H1 (cell line): ENCODE data around the gene NAT8L.

Experiments
- CTCF ChIP-seq, 3 experiments: IDR thresholded peaks; 1 replicate in 2 of 3; 2 replicates in 1 of 3; pipeline versions ENCODE4 v1.5.1 to v1.6.1; 2011; ENCODE audit warnings: low read length in 3 of 3, mild to moderate bottlenecking in 3 of 3, inconsistent platforms in 2 of 3, low read depth in 1 of 3, moderate library complexity in 1 of 3; ENCODE audit not compliant: insufficient read depth in 1 of 3; ENCODE audit errors: control extremely low read depth in 1 of 3
- EZH2 ChIP-seq: fragments of 200-600 bp; sonication (generic); IDR thresholded peaks from 2 replicates; pipeline ENCODE4 v1.7.1; 2012; ENCODE audit warnings: low read depth, mild to moderate bottlenecking, moderate library complexity, low read length, inconsistent platforms; ENCODE audit not compliant: severe bottlenecking
- JUN ChIP-seq: IDR thresholded peaks from 2 replicates; pipeline ENCODE4 v1.6.1; 2011; ENCODE audit warnings: low read depth, mild to moderate bottlenecking, improper control_type of control experiment, low read length
- JUND ChIP-seq: IDR thresholded peaks from 2 replicates; pipeline ENCODE4 v1.6.1; 2011; ENCODE audit warnings: mild to moderate bottlenecking, improper control_type of control experiment, low read length
- POLR2A ChIP-seq, 2 experiments: IDR thresholded peaks; 1 replicate in 1 of 2; 2 replicates in 1 of 2; pipeline ENCODE4 v1.6.1; 2011; ENCODE audit warnings: low read depth in 2 of 2, low read length in 2 of 2, mild to moderate bottlenecking in 2 of 2; ENCODE audit errors: control extremely low read depth in 1 of 2
- RFX5 ChIP-seq: IDR thresholded peaks from 2 replicates; pipeline ENCODE4 v1.6.1; 2011; ENCODE audit warnings: low read depth, low read length, improper control_type of control experiment, borderline replicate concordance
- TBP ChIP-seq: IDR thresholded peaks from 2 replicates; pipeline ENCODE4 v1.6.1; 2011; ENCODE audit warnings: low read depth, low read length, improper control_type of control experiment

- TF ChIP-seq JUND = no peak
- TF ChIP-seq CTCF (IDR thresholded peaks at IDR 0.05; ENCODE audit: control extremely low read depth in 1 of 3, insufficient read depth in 1 of 3, low read depth in 1 of 3, low read length in 3 of 3) = peak in 2 of 3 experiments; percentile 2 to 25; a peak in 2 of 4 replicates
- no peak for TF ChIP-seq RFX5
- no peak for TF ChIP-seq TBP
- peak; percentile 28 for TF ChIP-seq EZH2
- TF ChIP-seq JUN = no peak
- TF ChIP-seq POLR2A (IDR thresholded peaks at IDR 0.05; ENCODE audit: control extremely low read depth in 1 of 2, low read depth in 2 of 2, low read length in 2 of 2) = no peak
Measured at GRCh38 chr4:2060611-2061185, 1.6 kb downstream of the NAT8L start.
